CD4-positive, alpha-beta T cell (primary cell): ENCODE data around the gene EFEMP1. TPM values are rescaled to one million over a fixed set of nuclear protein-coding genes. Genes with fewer than 3 reads are reported as not detected.

Source experiments
- ATAC-seq: fragments of 200-7000 bp; cut with Tn5 transposase; one replicate; pipeline ENCODE4 v1.10.0; 2022; ENCODE audit warnings: mild to moderate bottlenecking; ENCODE audit not compliant: poor library complexity
- CTCF ChIA-PET: fragments of 350-600 bp; sonication (Branson Sonifier 250); formaldehyde crosslinking; loops from one replicate; lab custom pipeline; 2021; ENCODE audit warnings: antibody characterized with exemption, inconsistent platforms; lab: Charles Lee
- POLR2A ChIA-PET: fragments of 350-600 bp; sonication (Branson Sonifier 250); formaldehyde crosslinking; loops from one replicate; lab custom pipeline; 2021; ENCODE audit warnings: antibody characterized with exemption, inconsistent platforms; lab: Charles Lee
- DNase-seq, 14 experiments: peaks; one replicate each; pipeline ENCODE4 v3.0.0-alpha.2; 2013 to 2020; ENCODE audit warnings: mixed read lengths in 2 of 14
- H3K27ac ChIP-seq, 2 donors: one replicate each; pipeline versions ENCODE4 v1.5.1 to v1.7.0; 2013; ENCODE audit warnings: low read length in 2 of 2, low read depth in 1 of 2, mild to moderate bottlenecking in 1 of 2
- H3K27me3 ChIP-seq, 2 experiments: 1 replicate in 1 of 2; 2 replicates in 1 of 2; pipeline versions ENCODE4 v1.6.1 to v1.7.0; 2013; ENCODE audit warnings: low read length in 2 of 2, control low read depth in 1 of 2, mild to moderate bottlenecking in 1 of 2, moderate library complexity in 1 of 2; ENCODE audit not compliant: insufficient read depth in 2 of 2, control insufficient read depth in 1 of 2
- H3K36me3 ChIP-seq: one replicate; pipeline ENCODE4 v1.6.1; 2013; ENCODE audit warnings: low read length, control low read depth; ENCODE audit not compliant: insufficient read depth
- H3K4me1 ChIP-seq: one replicate; pipeline ENCODE4 v1.6.1; 2013; ENCODE audit warnings: low read length, control low read depth; ENCODE audit not compliant: insufficient read depth
- H3K4me3 ChIP-seq: one replicate; pipeline ENCODE4 v1.5.1; 2013; ENCODE audit warnings: mild to moderate bottlenecking, low read length, moderate library complexity
- H3K9me3 ChIP-seq, 2 experiments: 1 replicate in 1 of 2; 2 replicates in 1 of 2; pipeline versions ENCODE4 v1.6.1 to v1.7.0; 2013; ENCODE audit warnings: low read length in 2 of 2, mild to moderate bottlenecking in 2 of 2, control low read depth in 1 of 2, moderate library complexity in 1 of 2; ENCODE audit not compliant: control insufficient read depth in 1 of 2, insufficient read depth in 1 of 2
- H3K27ac Mint-ChIP-seq: one replicate; pipeline ENCODE4 v1.8.0; 2020; ENCODE audit warnings: mixed read lengths
- H3K27me3 Mint-ChIP-seq: one replicate; pipeline ENCODE4 v1.8.0; 2021; ENCODE audit warnings: mixed read lengths
- H3K36me3 Mint-ChIP-seq: one replicate; pipeline ENCODE4 v1.8.0; 2021; ENCODE audit warnings: low read depth, mixed read lengths
- H3K4me1 Mint-ChIP-seq: one replicate; pipeline ENCODE4 v1.8.0; 2021; ENCODE audit warnings: low read depth, mixed read lengths
- H3K4me3 Mint-ChIP-seq: one replicate; pipeline ENCODE4 v1.8.0; 2020; ENCODE audit warnings: mild to moderate bottlenecking, mixed read lengths
- H3K9me3 Mint-ChIP-seq: one replicate; pipeline ENCODE4 v1.8.0; 2020; ENCODE audit warnings: mixed read lengths
- CTCF ChIP-seq: fragments of 200-600 bp; IDR thresholded peaks from one replicate; pipeline ENCODE4 v1.8.0; 2022; ENCODE audit warnings: antibody characterized with exemption, mild to moderate bottlenecking
- intact Hi-C, 2 experiments: fragments of 100-400 bp; cut with DNase I in 1 of 2; cut with micrococcal nuclease in 1 of 2; formaldehyde crosslinking; loops; one replicate each; pipeline versions ENCODE4 v1.15.1 to v1.9.0; 2023 to 2025; cut with DNase I, micrococcal nuclease
- total RNA-seq, 174 experiments: library from RNA in 2 of 174; stranded (reverse) in 2 of 174; gene quantifications; one replicate each; pipeline ENCODE4 v1.2.3 and lab custom pipeline; 2021 to 2026

The EFEMP1 gene
- total RNA-seq, 2 experiments from 2014 or later, result not detected

- Histone ChIP-seq H3K9me3 (no peaks in the 10 kb centered on the region), H3K27me3 (no peaks in the 10 kb centered on the region), H3K36me3 (no peaks in the 10 kb centered on the region), H3K4me3 (no peak overlapping the region), H3K27ac (no peak overlapping the region), H3K4me1 (no peaks in the 10 kb centered on the region)
- Mint-ChIP-seq H3K27ac (no peak overlapping the region), H3K27me3 (peaks cover 4% of the 10 kb centered on the region), H3K4me1 (no peaks in the 10 kb centered on the region), H3K9me3 (no peaks in the 10 kb centered on the region), H3K36me3 (no peaks in the 10 kb centered on the region), H3K4me3 (no peak overlapping the region)
- intact Hi-C loops, result no loop called here
- ChIA-PET CTCF (no interaction called here), POLR2A (no interaction called here)
- DNase-seq (no peak), ATAC-seq (no peak)
- TF ChIP-seq CTCF, result no peak
Measured at GRCh38 chr2:55856936-55857335, 66.6 kb downstream of the EFEMP1 start.

- ChIA-PET POLR2A (no interaction called here), CTCF (no interaction called here)
- no peak overlapping the region for H3K27ac ChIP-seq
- H3K9me3 ChIP-seq, result no peaks in the 10 kb centered on the region
- no peaks in the 10 kb centered on the region for H3K9me3 Mint-ChIP-seq
- no peaks in the 10 kb centered on the region for H3K27me3 ChIP-seq
- no peak overlapping the region for H3K27ac Mint-ChIP-seq
- no peaks in the 10 kb centered on the region for H3K27me3 Mint-ChIP-seq
- H3K4me1 Mint-ChIP-seq, result no peaks in the 10 kb centered on the region
- no peak for TF ChIP-seq CTCF
- DNase-seq (no peak), ATAC-seq (no peak)
- H3K4me1 ChIP-seq, result no peaks in the 10 kb centered on the region
- no peak overlapping the region for H3K4me3 ChIP-seq
- intact Hi-C loops, result no loop called here
- H3K4me3 Mint-ChIP-seq, result no peak overlapping the region
- no peaks in the 10 kb centered on the region for H3K36me3 Mint-ChIP-seq
- H3K36me3 ChIP-seq, result no peaks in the 10 kb centered on the region
Measured at GRCh38 chr2:55848096-55848495, 75.5 kb downstream of the EFEMP1 start.

- ATAC-seq (no peak), DNase-seq (no peak)
- ChIA-PET CTCF (no interaction called here), POLR2A (no interaction called here)
- no peaks in the 10 kb centered on the region for H3K9me3 Mint-ChIP-seq
- Histone ChIP-seq H3K27ac (no peak overlapping the region), H3K9me3 (no peaks in the 10 kb centered on the region), H3K27me3 (no peaks in the 10 kb centered on the region), H3K36me3 (no peaks in the 10 kb centered on the region), H3K4me3 (no peak overlapping the region), H3K4me1 (no peaks in the 10 kb centered on the region)
- intact Hi-C loops, result no loop called here
- no peak overlapping the region for H3K27ac Mint-ChIP-seq
- H3K4me3 Mint-ChIP-seq, result no peak overlapping the region
- H3K36me3 Mint-ChIP-seq, result no peaks in the 10 kb centered on the region
- H3K27me3 Mint-ChIP-seq, result no peaks in the 10 kb centered on the region
- no peaks in the 10 kb centered on the region for H3K4me1 Mint-ChIP-seq
- TF ChIP-seq CTCF, result no peak
Measured at GRCh38 chr2:55846426-55846825, 77.2 kb downstream of the EFEMP1 start.
